Large intestine (tissue), 3 donors: ENCODE data around the gene SLAMF7. TPM values are rescaled to one million over a fixed set of nuclear protein-coding genes. Genes with fewer than 3 reads are reported as not detected.

Source experiments
- DNase-seq, 2 donors: peaks; one replicate each; pipeline versions ENCODE4 v3.0.0 to v3.0.0-alpha.2; 2013
- H3K27ac ChIP-seq: one replicate; pipeline ENCODE4 v1.5.1; 2013; ENCODE audit warnings: low read length
- H3K27me3 ChIP-seq: 2 replicates; pipeline ENCODE4 v1.6.1; 2013; ENCODE audit warnings: low read length; ENCODE audit not compliant: control insufficient read depth, insufficient read depth
- H3K36me3 ChIP-seq: 2 replicates; pipeline ENCODE4 v1.6.1; 2013; ENCODE audit warnings: low read length; ENCODE audit not compliant: control insufficient read depth, insufficient read depth
- H3K4me1 ChIP-seq: one replicate; pipeline ENCODE4 v1.6.1; 2013; ENCODE audit warnings: low read length; ENCODE audit not compliant: control insufficient read depth, insufficient read depth
- H3K4me3 ChIP-seq: one replicate; pipeline ENCODE4 v1.5.1; 2013; ENCODE audit warnings: low read length
- H3K9me3 ChIP-seq: one replicate; pipeline ENCODE4 v1.6.1; 2013; ENCODE audit warnings: mild to moderate bottlenecking, low read depth, low read length, moderate library complexity; ENCODE audit not compliant: control insufficient read depth
- WGBS: methylation state at CpG from one replicate; pipeline ENCODE4 v1.1.5; 2013; ENCODE audit warnings: low lambda C conversion rate; ENCODE audit not compliant: insufficient coverage; 5-methylcytosine and 5-hydroxymethylcytosine counted together
- polyA plus RNA-seq: library from polyadenylated mRNA; unstranded; fragments of 120-200 nt; gene quantifications from one replicate; pipeline ENCODE4 v1.2.1, GENCODE V29; 2013

Gene SLAMF7
- polyA plus RNA-seq, 1 donor = 5.8 TPM

- no peaks in the 10 kb centered on the region for H3K27me3 ChIP-seq
- DNase-seq = no peak
- H3K4me3 ChIP-seq = no peak overlapping the region
- no peaks in the 10 kb centered on the region for H3K36me3 ChIP-seq
- no peaks in the 10 kb centered on the region for H3K4me1 ChIP-seq
- WGBS = 47% methylated on average over 3 of the region's 4 CpGs
- H3K9me3 ChIP-seq = peaks cover 7% of the 10 kb centered on the region
- no peak overlapping the region for H3K27ac ChIP-seq
These were observed 61.8 kb downstream of the SLAMF7 start for GRCh38 chr1:160800645-160801408.

GRCh38 chr1:160801836-160802580 lies 63.0 kb downstream of the SLAMF7 start:
- no peaks in the 10 kb centered on the region for H3K4me1 ChIP-seq
- no peaks in the 10 kb centered on the region for H3K36me3 ChIP-seq
- no peak overlapping the region for H3K4me3 ChIP-seq
- WGBS = 100% methylated on average over 1 of the region's 43 CpGs
- no peaks in the 10 kb centered on the region for H3K27me3 ChIP-seq
- peaks cover 11% of the 10 kb centered on the region for H3K9me3 ChIP-seq
- DNase-seq = no peak
- H3K27ac ChIP-seq = no peak overlapping the region

Other genes with a start within 250 kb of the SLAMF7 start
- gene SLAMF6, start 216.0 kb upstream of the SLAMF7 start, polyA plus RNA-seq = 1.6 TPM
- gene CD84, start 159.8 kb upstream of the SLAMF7 start, polyA plus RNA-seq = 1.7 TPM
- gene SLAMF1, start 92.2 kb upstream of the SLAMF7 start, polyA plus RNA-seq = 0.91 TPM
- gene CD48, start 27.4 kb upstream of the SLAMF7 start, polyA plus RNA-seq = 8.6 TPM
- gene LY9, start 56.9 kb downstream of the SLAMF7 start, polyA plus RNA-seq = 0.72 TPM
- gene CD244, start 123.6 kb downstream of the SLAMF7 start, polyA plus RNA-seq = 2.1 TPM
- 452 TPM for gene ITLN1, start 145.9 kb downstream of the SLAMF7 start, polyA plus RNA-seq
- 1.9 TPM for gene ITLN2, start 215.6 kb downstream of the SLAMF7 start, polyA plus RNA-seq